GM12878 (cell line): ENCODE data around the gene SEZ6L2. TPM values are rescaled to one million over a fixed set of nuclear protein-coding genes. Genes with fewer than 3 reads are reported as not detected.

Experiments
- ASH2L ChIP-seq: fragments of 300-600, 200-600 bp; sonication (generic); IDR thresholded peaks from 2 replicates; pipeline ENCODE4 v1.6.1; 2017; ENCODE audit warnings: low read depth, mild to moderate bottlenecking, borderline replicate concordance
- ATF7 ChIP-seq: fragments of 450-650 bp; IDR thresholded peaks from 2 replicates; pipeline ENCODE4 v1.6.1; 2016; ENCODE audit warnings: low read depth, mild to moderate bottlenecking
- BMI1 ChIP-seq: fragments of 450-650 bp; IDR thresholded peaks from 2 replicates; pipeline ENCODE4 v1.6.1; 2016; ENCODE audit warnings: mild to moderate bottlenecking, moderate library complexity, borderline replicate concordance
- BRCA1 ChIP-seq: IDR thresholded peaks from 2 replicates; pipeline ENCODE4 v1.6.1; 2011; ENCODE audit warnings: low read depth, low read length, improper control_type of control experiment
- CBFB ChIP-seq: IDR thresholded peaks from 2 replicates; pipeline ENCODE4 v1.6.1; 2016; ENCODE audit warnings: antibody characterized with exemption, low read depth
- CBX3 ChIP-seq: fragments of 200-600 bp; sonication (generic); IDR thresholded peaks from 2 replicates; pipeline ENCODE4 v1.6.1; 2016; ENCODE audit warnings: low read depth, borderline replicate concordance
- ETV6 ChIP-seq, 2 experiments: fragments of 450-650 bp in 1 of 2; IDR thresholded peaks in 1 of 2; conservative IDR thresholded peaks in 1 of 2; 2 replicates each; pipeline ENCODE4 v1.6.1; 2014; ENCODE audit warnings: antibody characterized with exemption in 1 of 2, borderline replicate concordance in 1 of 2, low read depth in 1 of 2, mild to moderate bottlenecking in 1 of 2, moderate library complexity in 1 of 2
- FOXM1 ChIP-seq: IDR thresholded peaks from 2 replicates; pipeline ENCODE4 v1.6.1; 2012; ENCODE audit warnings: low read depth, mild to moderate bottlenecking, inconsistent platforms, low read length, moderate library complexity
- JUNB ChIP-seq: IDR thresholded peaks from 2 replicates; pipeline ENCODE4 v1.6.1; 2016; ENCODE audit warnings: antibody characterized with exemption, mild to moderate bottlenecking
- JUND ChIP-seq: IDR thresholded peaks from 2 replicates; pipeline ENCODE4 v1.6.1; 2012; ENCODE audit warnings: low read depth, mild to moderate bottlenecking, low read length, improper control_type of control experiment, moderate library complexity
- KDM1A ChIP-seq: fragments of 200-600 bp; sonication (generic); IDR thresholded peaks from 2 replicates; pipeline ENCODE4 v1.6.1; 2016; ENCODE audit warnings: borderline replicate concordance
- KLF5 ChIP-seq: fragments of 450-650 bp; IDR thresholded peaks from 2 replicates; pipeline ENCODE4 v1.6.1; 2014; ENCODE audit warnings: mild to moderate bottlenecking; ENCODE audit not compliant: partially characterized antibody
- LARP7 ChIP-seq: fragments of 450-650 bp; IDR thresholded peaks from 2 replicates; pipeline ENCODE4 v1.6.1; 2017; ENCODE audit warnings: mild to moderate bottlenecking
- NFYA ChIP-seq: IDR thresholded peaks from 2 replicates; pipeline ENCODE4 v1.6.1; 2011; ENCODE audit warnings: low read depth, mild to moderate bottlenecking, low read length, improper control_type of control experiment, borderline replicate concordance
- NR2F1 ChIP-seq: fragments of 450-650 bp; conservative IDR thresholded peaks from 2 replicates; pipeline ENCODE4 v1.6.1; 2017; ENCODE audit warnings: mild to moderate bottlenecking
- NRF1 ChIP-seq: conservative IDR thresholded peaks from 2 replicates; pipeline ENCODE4 v1.6.1; 2011; ENCODE audit warnings: mild to moderate bottlenecking, low read depth, low read length, improper control_type of control experiment
- PAX5 ChIP-seq: IDR thresholded peaks from 2 replicates; pipeline ENCODE4 v1.6.1; 2011; ENCODE audit warnings: low read depth, low read length, borderline replicate concordance
- PAX8 ChIP-seq: fragments of 450-650 bp; IDR thresholded peaks from 2 replicates; pipeline ENCODE4 v1.6.1; 2017; ENCODE audit warnings: mild to moderate bottlenecking, moderate library complexity
- RAD21 ChIP-seq: IDR thresholded peaks from 2 replicates; pipeline ENCODE4 v1.6.1; 2011; ENCODE audit warnings: mild to moderate bottlenecking, low read depth, low read length, moderate library complexity; ENCODE audit not compliant: insufficient read depth
- SMC3 ChIP-seq: IDR thresholded peaks from 2 replicates; pipeline ENCODE4 v1.6.1; 2011; ENCODE audit warnings: low read length, improper control_type of control experiment, borderline replicate concordance
- STAT3 ChIP-seq: IDR thresholded peaks from 2 replicates; pipeline ENCODE4 v1.6.1; 2011; ENCODE audit warnings: low read depth, low read length, improper control_type of control experiment
- TAF1 ChIP-seq: IDR thresholded peaks from 2 replicates; pipeline ENCODE4 v1.6.1; 2011; ENCODE audit warnings: mild to moderate bottlenecking, low read depth, low read length, borderline replicate concordance
- TARDBP ChIP-seq: IDR thresholded peaks from 2 replicates; pipeline ENCODE4 v1.6.1; 2016; ENCODE audit warnings: borderline replicate concordance
- TCF12 ChIP-seq: IDR thresholded peaks from 2 replicates; pipeline ENCODE4 v1.6.1; 2011; ENCODE audit warnings: low read depth, mild to moderate bottlenecking, low read length
- TCF3 ChIP-seq: IDR thresholded peaks from 2 replicates; pipeline ENCODE4 v1.6.1; 2012; ENCODE audit warnings: low read depth, mild to moderate bottlenecking, low read length, borderline replicate concordance; ENCODE audit not compliant: insufficient read depth
- WRNIP1 ChIP-seq: IDR thresholded peaks from 2 replicates; pipeline ENCODE4 v1.6.1; 2011; ENCODE audit warnings: low read depth, low read length, improper control_type of control experiment, borderline replicate concordance
- ZNF217 ChIP-seq: fragments of 450-650 bp; IDR thresholded peaks from 2 replicates; pipeline ENCODE4 v1.6.1; 2017; ENCODE audit warnings: antibody characterized with exemption, mild to moderate bottlenecking
- ZZZ3 ChIP-seq: IDR thresholded peaks from 2 replicates; pipeline ENCODE4 v1.6.1; 2011; ENCODE audit warnings: low read depth; ENCODE audit not compliant: control insufficient read depth, insufficient read length
- polyA plus RNA-seq, 11 experiments: library from polyadenylated mRNA; depleted of rRNA in 4 of 11; unstranded in 6 of 11; stranded (reverse) in 5 of 11; fragments of >200 nt; fragmentation: Nextera tagmentation in 4 of 11; fragmentation: Illumina TruSeq in 1 of 11; extraction: Ambion mirVana in 4 of 11; extraction: Trizol in 1 of 11; gene quantifications; 1 replicate in 1 of 11; 2 replicates in 10 of 11; pipeline versions ENCODE4 v1.2.1 to v1.2.3, GENCODE V29; 2011 to 2016; ENCODE audit warnings: inconsistent platforms in 2 of 11, missing spikeins in 2 of 11, low read depth in 1 of 11
- total RNA-seq, 4 experiments: library from RNA; depleted of rRNA in 3 of 4; stranded (reverse); fragments of >200 nt in 3 of 4; fragmentation: Illumina TruSeq in 1 of 4; extraction: Trizol in 1 of 4; gene quantifications; 2 replicates each; pipeline versions ENCODE4 v1.2.1 to v1.2.3, GENCODE V29; 2013 to 2021
- TF ChIP-seq, protein P1 (sequence below): fragments of 450-650 bp; IDR thresholded peaks from 2 replicates; pipeline ENCODE4 v1.6.1; 2014; ENCODE audit warnings: mild to moderate bottlenecking
- TF ChIP-seq, protein P2 (sequence below): fragments of 450-650 bp; IDR thresholded peaks from 2 replicates; pipeline ENCODE4 v1.6.1; 2017; ENCODE audit warnings: mild to moderate bottlenecking, low read depth, inconsistent platforms; ENCODE audit not compliant: poor library complexity, severe bottlenecking
- TF ChIP-seq, protein P3 (sequence below): IDR thresholded peaks from 2 replicates; pipeline ENCODE4 v1.6.1; 2012; ENCODE audit warnings: low read depth, low read length, improper control_type of control experiment

Gene SEZ6L2
- total and polyA plus RNA-seq, 10 of the 15 experiments (the other 5 are each of a cell fraction or from before 2014, with no cell fraction given): 0.06 to 0.49 TPM; not detected in 8

DNA sequence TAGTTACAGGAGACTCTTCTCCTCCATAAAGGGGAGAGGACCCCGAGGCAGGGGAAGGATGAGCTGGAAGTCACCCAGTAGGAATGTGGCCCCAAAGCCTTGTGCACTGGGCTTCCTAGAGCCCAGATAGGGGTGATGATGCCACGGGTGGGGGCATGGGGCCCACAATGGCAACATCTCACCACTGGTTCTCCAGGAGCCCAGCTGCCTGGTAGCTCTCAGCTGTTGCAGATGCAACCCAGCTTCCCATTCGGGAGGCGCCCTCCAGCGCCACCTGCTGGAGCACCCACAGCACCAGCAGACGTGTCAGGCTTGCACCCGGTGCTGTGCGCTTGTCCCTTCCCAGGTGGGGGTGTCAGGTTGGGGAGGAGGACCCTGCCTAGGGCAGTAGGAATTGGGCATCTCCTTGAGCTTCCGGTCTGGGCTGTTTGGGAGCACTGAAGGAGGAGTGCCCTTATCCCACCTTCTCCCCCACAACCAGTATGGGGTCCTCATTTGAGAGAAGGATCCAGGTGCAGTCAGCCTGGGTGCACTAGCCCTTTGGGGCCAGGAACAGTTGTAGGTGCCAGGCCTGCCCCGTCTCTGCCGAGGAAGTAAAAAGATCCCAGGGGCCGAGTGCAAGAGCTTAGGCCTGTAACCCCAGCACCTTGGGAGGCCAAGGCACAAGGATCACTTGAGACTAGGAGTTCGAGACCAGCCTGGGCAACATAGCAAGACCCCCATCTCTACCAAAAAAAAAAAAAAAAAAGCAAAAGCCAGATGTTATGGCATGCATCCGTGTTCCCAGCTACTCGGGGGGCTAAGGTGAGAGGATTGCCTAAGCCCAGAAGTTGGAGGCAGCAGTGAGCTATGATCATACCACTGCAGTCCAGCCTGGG is 50.7 kb downstream of the SEZ6L2 start (continued):
- no peak for TF ChIP-seq WRNIP1
- no peak for TF ChIP-seq ETV6 (conservative IDR thresholded peaks at IDR 0.05 in 1 of 2, IDR thresholded peaks at IDR 0.05 in 1 of 2; ENCODE audit: borderline replicate concordance in 1 of 2, low read depth in 1 of 2)
- peak; percentile 76 for TF ChIP-seq RAD21
- TF ChIP-seq STAT3: no peak
- no peak for TF ChIP-seq TCF3
- no peak for TF ChIP-seq BMI1
- no peak for TF ChIP-seq NRF1
- TF ChIP-seq BRCA1: no peak
- TF ChIP-seq ATF7: no peak
- TF ChIP-seq KLF5: no peak
- no peak for TF ChIP-seq NFYA
- TF ChIP-seq JUNB: no peak
- peak; percentile 86 for TF ChIP-seq SMC3
- no peak for TF ChIP-seq CBFB
- no peak for TF ChIP-seq PAX5
- no peak for TF ChIP-seq PAX8
- no peak for TF ChIP-seq TARDBP
- TF ChIP-seq, protein P1, sequence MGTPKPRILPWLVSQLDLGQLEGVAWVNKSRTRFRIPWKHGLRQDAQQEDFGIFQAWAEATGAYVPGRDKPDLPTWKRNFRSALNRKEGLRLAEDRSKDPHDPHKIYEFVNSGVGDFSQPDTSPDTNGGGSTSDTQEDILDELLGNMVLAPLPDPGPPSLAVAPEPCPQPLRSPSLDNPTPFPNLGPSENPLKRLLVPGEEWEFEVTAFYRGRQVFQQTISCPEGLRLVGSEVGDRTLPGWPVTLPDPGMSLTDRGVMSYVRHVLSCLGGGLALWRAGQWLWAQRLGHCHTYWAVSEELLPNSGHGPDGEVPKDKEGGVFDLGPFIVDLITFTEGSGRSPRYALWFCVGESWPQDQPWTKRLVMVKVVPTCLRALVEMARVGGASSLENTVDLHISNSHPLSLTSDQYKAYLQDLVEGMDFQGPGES: no peak
- TF ChIP-seq FOXM1: no peak
- no peak for TF ChIP-seq ZNF217
- no peak for TF ChIP-seq ZZZ3
- no peak for TF ChIP-seq JUND
- TF ChIP-seq ASH2L: no peak
- TF ChIP-seq, protein P2, sequence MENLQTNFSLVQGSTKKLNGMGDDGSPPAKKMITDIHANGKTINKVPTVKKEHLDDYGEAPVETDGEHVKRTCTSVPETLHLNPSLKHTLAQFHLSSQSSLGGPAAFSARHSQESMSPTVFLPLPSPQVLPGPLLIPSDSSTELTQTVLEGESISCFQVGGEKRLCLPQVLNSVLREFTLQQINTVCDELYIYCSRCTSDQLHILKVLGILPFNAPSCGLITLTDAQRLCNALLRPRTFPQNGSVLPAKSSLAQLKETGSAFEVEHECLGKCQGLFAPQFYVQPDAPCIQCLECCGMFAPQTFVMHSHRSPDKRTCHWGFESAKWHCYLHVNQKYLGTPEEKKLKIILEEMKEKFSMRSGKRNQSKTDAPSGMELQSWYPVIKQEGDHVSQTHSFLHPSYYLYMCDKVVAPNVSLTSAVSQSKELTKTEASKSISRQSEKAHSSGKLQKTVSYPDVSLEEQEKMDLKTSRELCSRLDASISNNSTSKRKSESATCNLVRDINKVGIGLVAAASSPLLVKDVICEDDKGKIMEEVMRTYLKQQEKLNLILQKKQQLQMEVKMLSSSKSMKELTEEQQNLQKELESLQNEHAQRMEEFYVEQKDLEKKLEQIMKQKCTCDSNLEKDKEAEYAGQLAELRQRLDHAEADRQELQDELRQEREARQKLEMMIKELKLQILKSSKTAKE: no peak
- TF ChIP-seq TCF12: peak; percentile 57; the same call in 1 of the 2 replicates
- TF ChIP-seq CBX3: no peak
- TF ChIP-seq, protein P3, sequence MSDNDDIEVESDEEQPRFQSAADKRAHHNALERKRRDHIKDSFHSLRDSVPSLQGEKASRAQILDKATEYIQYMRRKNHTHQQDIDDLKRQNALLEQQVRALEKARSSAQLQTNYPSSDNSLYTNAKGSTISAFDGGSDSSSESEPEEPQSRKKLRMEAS: no peak
- no peak for TF ChIP-seq TAF1
- TF ChIP-seq LARP7: 0 out of 2 replicates have a peak, but pooled peaks have one; percentile 44
- no peak for TF ChIP-seq NR2F1
- TF ChIP-seq KDM1A: no peak
